ENCODE measurements around the gene TMEM176A. TPM values are rescaled to one million over a fixed set of nuclear protein-coding genes. Genes with fewer than 3 reads are reported as not detected.

TMEM176A gene
- total RNA-seq, 4 donors from 2014 or later, result 3.2 to 12.9 (median 6.0) TPM

- no peak for TF ChIP-seq EP300 (IDR thresholded peaks at IDR 0.05)
- no peak for TF ChIP-seq CTCF (IDR thresholded peaks at IDR 0.05)
- TF ChIP-seq POLR2A (IDR thresholded peaks at IDR 0.05), result no peak
- TF ChIP-seq POLR2AphosphoS5 (IDR thresholded peaks at IDR 0.05), result no peak
- Histone ChIP-seq H3K4me1 (peaks cover 28% of the 10 kb centered on the region), H3K9me3 (no peaks in the 10 kb centered on the region), H3K4me3 (no peak overlapping the region), H3K27ac (peak overlapping the region; percentile 12), H3K27me3 (no peaks in the 10 kb centered on the region), H3K36me3 (no peaks in the 10 kb centered on the region)
- no peak for DNase-seq (ENCODE audit: low spot score in 2 of 2)
- WGBS, result 61% methylated on average over 9 of the region's 9 CpGs
These were observed 11.9 kb upstream of the TMEM176A start for GRCh38 chr7:150788474-150789269.

GRCh38 chr7:150790416-150791075 is 10.0 kb upstream of the TMEM176A start:
- Histone ChIP-seq H3K4me1 (peaks cover 24% of the 10 kb centered on the region), H3K27me3 (no peaks in the 10 kb centered on the region), H3K27ac (no peak overlapping the region), H3K36me3 (no peaks in the 10 kb centered on the region), H3K9me3 (no peaks in the 10 kb centered on the region), H3K4me3 (no peak overlapping the region)
- no peak for DNase-seq (ENCODE audit: low spot score in 2 of 2)
- TF ChIP-seq EP300 (IDR thresholded peaks at IDR 0.05) (no peak), POLR2A (IDR thresholded peaks at IDR 0.05) (no peak)
- WGBS, result 88% methylated on average over 9 of the region's 9 CpGs

GRCh38 chr7:150791304-150791703 is 9.3 kb upstream of the TMEM176A start:
- 94% methylated on average over 5 of the region's 5 CpGs for WGBS
- no peak for DNase-seq (ENCODE audit: low spot score in 2 of 2)
- Histone ChIP-seq H3K4me1 (peaks cover 19% of the 10 kb centered on the region), H3K27ac (no peak overlapping the region), H3K9me3 (no peaks in the 10 kb centered on the region), H3K4me3 (no peak overlapping the region), H3K27me3 (peaks cover 4% of the 10 kb centered on the region), H3K36me3 (no peaks in the 10 kb centered on the region)
- TF ChIP-seq EP300 (IDR thresholded peaks at IDR 0.05) (no peak), POLR2A (IDR thresholded peaks at IDR 0.05) (no peak), POLR2AphosphoS5 (IDR thresholded peaks at IDR 0.05) (no peak), CTCF (IDR thresholded peaks at IDR 0.05) (no peak)

- 84% methylated on average over 11 of the region's 12 CpGs for WGBS
- H3K27me3 ChIP-seq, result peaks cover 5% of the 10 kb centered on the region
- DNase-seq (ENCODE audit: low spot score in 2 of 2), result no peak
- H3K4me3 ChIP-seq, result no peak overlapping the region
- peaks cover 19% of the 10 kb centered on the region for H3K4me1 ChIP-seq
- no peak overlapping the region for H3K27ac ChIP-seq
- no peaks in the 10 kb centered on the region for H3K36me3 ChIP-seq
- TF ChIP-seq POLR2AphosphoS5 (IDR thresholded peaks at IDR 0.05) (no peak), CTCF (IDR thresholded peaks at IDR 0.05) (no peak), POLR2A (IDR thresholded peaks at IDR 0.05) (no peak), EP300 (IDR thresholded peaks at IDR 0.05) (no peak)
- no peaks in the 10 kb centered on the region for H3K9me3 ChIP-seq
These were observed 8.7 kb upstream of the TMEM176A start for GRCh38 chr7:150791746-150792452.

- H3K27me3 ChIP-seq, result peaks cover 15% of the 10 kb centered on the region
- H3K4me1 ChIP-seq, result peaks cover 3% of the 10 kb centered on the region
- no peak for TF ChIP-seq POLR2A (IDR thresholded peaks at IDR 0.05)
- TF ChIP-seq EP300 (IDR thresholded peaks at IDR 0.05), result no peak
- no peak for TF ChIP-seq CTCF (IDR thresholded peaks at IDR 0.05)
- no peak for TF ChIP-seq POLR2AphosphoS5 (IDR thresholded peaks at IDR 0.05)
- no peaks in the 10 kb centered on the region for H3K9me3 ChIP-seq
- 79% methylated on average over 6 of the region's 6 CpGs for WGBS
- H3K4me3 ChIP-seq, result no peak overlapping the region
- H3K27ac ChIP-seq, result no peak overlapping the region
- no peaks in the 10 kb centered on the region for H3K36me3 ChIP-seq
- DNase-seq (ENCODE audit: low spot score in 2 of 2), result no peak
These were observed 6.9 kb upstream of the TMEM176A start for GRCh38 chr7:150793569-150794238.
